B cell (primary cell): Measurements from ENCODE around the gene PSAP. TPM values are rescaled to one million over a fixed set of nuclear protein-coding genes. Genes with fewer than 3 reads are reported as not detected.

Experiments used
- ATAC-seq: fragments of 200-7000 bp; cut with Tn5 transposase; one replicate; pipeline ENCODE4 v1.10.0; 2021; ENCODE audit warnings: low read depth, mild to moderate bottlenecking, moderate number of reproducible peaks, moderate library complexity
- CTCF ChIA-PET: fragments of 350-600 bp; sonication (Branson Sonifier 250); formaldehyde crosslinking; loops from one replicate; lab custom pipeline; 2021; ENCODE audit warnings: antibody characterized with exemption, inconsistent platforms; lab: Charles Lee
- POLR2A ChIA-PET: fragments of 350-600 bp; sonication (Branson Sonifier 250); formaldehyde crosslinking; loops from one replicate; lab custom pipeline; 2021; ENCODE audit warnings: antibody characterized with exemption; lab: Charles Lee
- DNase-seq: peaks from one replicate; pipeline ENCODE4 v3.0.0; 2013
- H2AFZ ChIP-seq: 2 replicates; pipeline ENCODE4 v1.6.1; 2012; ENCODE audit warnings: mild to moderate bottlenecking, low read depth, low read length; ENCODE audit not compliant: insufficient read depth, poor library complexity, severe bottlenecking
- H3K27ac ChIP-seq, 2 donors: 1 replicate in 1 of 2; 2 replicates in 1 of 2; pipeline ENCODE4 v1.5.1; 2012 to 2013; ENCODE audit warnings: low read length in 2 of 2, mild to moderate bottlenecking in 2 of 2, moderate library complexity in 1 of 2
- H3K27me3 ChIP-seq, 4 experiments: fragments of 200-600 bp in 1 of 4; sonication (generic) in 1 of 4; replicated peaks in 1 of 4; 1 replicate in 2 of 4; 2 replicates in 2 of 4; pipeline versions ENCODE4 v1.6.1 to v1.7.0; 2013 to 2016; ENCODE audit warnings: low read length in 3 of 4, mild to moderate bottlenecking in 2 of 4, mixed read lengths in 1 of 4, moderate library complexity in 1 of 4; ENCODE audit not compliant: insufficient read depth in 4 of 4, control insufficient read depth in 3 of 4; ENCODE audit errors: control extremely low read depth in 1 of 4
- H3K36me3 ChIP-seq, 2 experiments: replicated peaks in 1 of 2; 1 replicate in 1 of 2; 2 replicates in 1 of 2; pipeline versions ENCODE4 v1.6.1 to v1.7.1; 2013; ENCODE audit warnings: low read length in 1 of 2; ENCODE audit not compliant: insufficient read depth in 2 of 2, control insufficient read depth in 1 of 2; ENCODE audit errors: control extremely low read depth in 1 of 2, extremely low read depth in 1 of 2
- H3K4me1 ChIP-seq, 2 donors: fragments of 200-600 bp in 1 of 2; sonication (generic) in 1 of 2; 1 replicate in 1 of 2; 2 replicates in 1 of 2; pipeline versions ENCODE4 v1.5.1 to v1.6.1; 2013 to 2017; ENCODE audit warnings: low read length in 2 of 2; ENCODE audit not compliant: control insufficient read depth in 2 of 2, insufficient read depth in 2 of 2
- H3K4me2 ChIP-seq: replicated peaks from 2 replicates; pipeline ENCODE3; 2012; ENCODE audit warnings: mild to moderate bottlenecking, low read depth, low read length; ENCODE audit not compliant: poor library complexity, severe bottlenecking
- H3K4me3 ChIP-seq, 5 experiments: fragments of 200-600 bp in 1 of 5; sonication (generic) in 1 of 5; 1 replicate in 3 of 5; 2 replicates in 2 of 5; pipeline versions ENCODE4 v1.5.1 to v1.7.0; 2011 to 2016; ENCODE audit warnings: low read length in 4 of 5, mild to moderate bottlenecking in 4 of 5, low read depth in 2 of 5, control low read depth in 1 of 5, moderate library complexity in 1 of 5; ENCODE audit not compliant: insufficient read depth in 1 of 5; ENCODE audit errors: control extremely low read depth in 1 of 5, extremely low read depth in 1 of 5
- H3K79me2 ChIP-seq: fragments of 200-600 bp; sonication (generic); one replicate; pipeline ENCODE4 v1.6.0; 2016; ENCODE audit warnings: low read length; ENCODE audit not compliant: control insufficient read depth, insufficient read depth
- H3K9ac ChIP-seq: fragments of 200-600 bp; sonication (generic); 2 replicates; pipeline ENCODE4 v1.6.1; 2017; ENCODE audit warnings: mild to moderate bottlenecking, low read length, moderate library complexity
- H3K9me3 ChIP-seq, 3 donors: one replicate each; pipeline versions ENCODE4 v1.6.1 to v1.7.1; 2013; ENCODE audit warnings: low read length in 2 of 3; ENCODE audit not compliant: control insufficient read depth in 2 of 3, insufficient read depth in 1 of 3; ENCODE audit errors: control extremely low read depth in 1 of 3
- H4K20me1 ChIP-seq: 2 replicates; pipeline ENCODE4 v1.6.0; 2012; ENCODE audit warnings: mild to moderate bottlenecking, low read length; ENCODE audit not compliant: insufficient read depth, control insufficient read depth, poor library complexity, severe bottlenecking
- H3K27ac Mint-ChIP-seq: one replicate; pipeline ENCODE4 v1.8.0; 2021; ENCODE audit warnings: mixed read lengths
- H3K27me3 Mint-ChIP-seq: one replicate; pipeline ENCODE4 v1.8.0; 2021; ENCODE audit warnings: mixed read lengths
- H3K4me1 Mint-ChIP-seq: one replicate; pipeline ENCODE4 v1.8.0; 2021; ENCODE audit warnings: mixed read lengths
- H3K4me3 Mint-ChIP-seq: one replicate; pipeline ENCODE4 v1.8.0; 2021; ENCODE audit warnings: mixed read lengths
- H3K9me3 Mint-ChIP-seq: one replicate; pipeline ENCODE4 v1.8.0; 2022; ENCODE audit warnings: mixed read lengths; ENCODE audit not compliant: insufficient read depth
- CTCF ChIP-seq: fragments of 200-600 bp; IDR thresholded peaks from one replicate; pipeline ENCODE4 v1.8.0; 2022; ENCODE audit warnings: antibody characterized with exemption, mild to moderate bottlenecking
- EZH2 ChIP-seq: IDR thresholded peaks from 2 replicates; pipeline ENCODE4 v1.6.1; 2012; ENCODE audit warnings: borderline replicate concordance, low read depth, mild to moderate bottlenecking, moderate library complexity, low read length; ENCODE audit not compliant: insufficient read depth, poor library complexity, severe bottlenecking
- WGBS: methylation state at CpG from one replicate; pipeline ENCODE4 v1.1.5; 2013; ENCODE audit warnings: missing lambda C conversion rate; ENCODE audit not compliant: insufficient coverage; 5-methylcytosine and 5-hydroxymethylcytosine counted together
- intact Hi-C: fragments of 100-400 bp; cut with micrococcal nuclease; formaldehyde crosslinking; loops from one replicate; pipeline ENCODE4 v1.10.0; 2022
- polyA plus RNA-seq: library from polyadenylated mRNA; depleted of rRNA; stranded (reverse); fragments of >200 nt; gene quantifications from 2 replicates; pipeline ENCODE4 v1.2.3, GENCODE V29; 2012
- total RNA-seq, 2 donors: library from RNA; stranded (reverse); fragments of 120-200 nt in 1 of 2; gene quantifications; 1 replicate in 1 of 2; 2 replicates in 1 of 2; pipeline versions ENCODE4 v1.2.3 to v1.2.4, GENCODE V29; 2013 to 2022

Gene PSAP
- total and polyA plus RNA-seq, 2 donors (not counting 1 experiment from before 2014, with no cell fraction given), result 206 to 509 TPM

- no peak for ATAC-seq
- H3K4me1 Mint-ChIP-seq, result peaks cover 93% of the 10 kb centered on the region
- peak overlapping the region; percentile 83 for H3K4me2 ChIP-seq
- no peaks in the 10 kb centered on the region for H3K9me3 Mint-ChIP-seq
- peak overlapping the region; percentile 92 for H3K27ac Mint-ChIP-seq
- no peaks in the 10 kb centered on the region for H3K27me3 ChIP-seq
- H3K9me3 ChIP-seq, result no peaks in the 10 kb centered on the region
- peak overlapping the region; percentile 82 to 97 (median 90) for H3K4me3 ChIP-seq
- no peaks in the 10 kb centered on the region for H3K27me3 Mint-ChIP-seq
- ChIA-PET POLR2A (interaction anchor here (0.7 to 3.0 kb wide), 8 partner anchors 8 to 105 kb away, joined by 3 to 12 read pairs (median 6); no protein-coding TSS in a partner anchor), CTCF (interaction anchor here (1.0 to 4.8 kb wide), 23 partner anchors 8 to 125 kb away, joined by 3 to 36 read pairs (median 8); no protein-coding TSS in a partner anchor)
- peak; percentile 27 for DNase-seq
- H4K20me1 ChIP-seq, result no peaks in the 10 kb centered on the region
- WGBS, result 36% methylated on average over 2 of the region's 2 CpGs
- intact Hi-C loops, result loop anchor here (5.0 kb wide), 1 partner anchor 395 kb away; no protein-coding TSS in a partner anchor
- no peak overlapping the region for H2AFZ ChIP-seq
- peak overlapping the region; percentile 94 for H3K4me3 Mint-ChIP-seq
- H3K79me2 ChIP-seq, result peaks cover 84% of the 10 kb centered on the region
- H3K27ac ChIP-seq, result peak overlapping the region; percentile 88 to 95
- peaks cover 0 to 11% of the 10 kb centered on the region in 2 experiments for H3K36me3 ChIP-seq
- TF ChIP-seq CTCF (no peak), EZH2 (no peak)
- H3K9ac ChIP-seq, result peak overlapping the region; percentile 94
- peaks cover 90 to 98% of the 10 kb centered on the region in 2 donors for H3K4me1 ChIP-seq
Observed at GRCh38 chr10:71771821-71772617, 79.0 kb downstream of the PSAP start.
